ENCODE results near the gene SIPA1. TPM values are rescaled to one million over a fixed set of nuclear protein-coding genes. Genes with fewer than 3 reads are reported as not detected.
"Not testable (repeated sequence)": the region's sequence is repeated elsewhere in the genome, so short reads cannot be mapped to it uniquely, and the experiment has no call there.

The SIPA1 gene
- total RNA-seq, 1 experiment from 2014 or later, result 105 TPM

DNA sequence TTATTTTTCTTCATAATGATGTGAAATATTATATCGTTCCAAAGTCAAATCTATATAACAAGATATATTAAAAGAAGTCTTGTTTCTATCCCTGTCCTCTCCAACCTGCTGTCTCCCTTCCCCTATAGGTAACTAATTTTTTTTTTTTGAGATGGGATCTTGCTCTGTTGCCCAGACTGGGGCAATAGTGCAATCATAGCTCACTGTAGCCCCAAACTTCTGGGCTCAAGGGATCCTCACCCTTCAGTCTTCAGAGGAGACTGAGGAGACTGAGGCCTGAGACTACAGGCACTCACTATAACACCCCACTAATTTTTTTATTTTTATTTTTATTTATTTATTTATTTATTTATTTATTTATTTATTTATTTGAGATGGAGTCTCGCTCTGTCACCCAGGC lies 35.1 kb downstream of the SIPA1 start (continued):
- TF ChIP-seq, protein P1, sequence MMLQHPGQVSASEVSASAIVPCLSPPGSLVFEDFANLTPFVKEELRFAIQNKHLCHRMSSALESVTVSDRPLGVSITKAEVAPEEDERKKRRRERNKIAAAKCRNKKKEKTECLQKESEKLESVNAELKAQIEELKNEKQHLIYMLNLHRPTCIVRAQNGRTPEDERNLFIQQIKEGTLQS (IDR thresholded peaks at IDR 0.05), result no peak
- TF ChIP-seq POLR2A (IDR thresholded peaks at IDR 0.05; ENCODE audit: borderline replicate concordance, extremely low read depth, insufficient read depth, insufficient read length), result no peak
- no peak for TF ChIP-seq CEBPB (IDR thresholded peaks at IDR 0.05; ENCODE audit: low read depth)
- no peak for TF ChIP-seq MAX (IDR thresholded peaks at IDR 0.05)
- TF ChIP-seq ELF1 (IDR thresholded peaks at IDR 0.05; ENCODE audit: borderline replicate concordance, low read depth), result no peak
- TF ChIP-seq TCF7L2 (IDR thresholded peaks at IDR 0.05; ENCODE audit: borderline replicate concordance, extremely low read depth, insufficient read depth, insufficient read length), result no peak
- no peak for TF ChIP-seq ZNF274 (IDR thresholded peaks at IDR 0.05; ENCODE audit: low read depth, low read length)
- TF ChIP-seq, protein P2, sequence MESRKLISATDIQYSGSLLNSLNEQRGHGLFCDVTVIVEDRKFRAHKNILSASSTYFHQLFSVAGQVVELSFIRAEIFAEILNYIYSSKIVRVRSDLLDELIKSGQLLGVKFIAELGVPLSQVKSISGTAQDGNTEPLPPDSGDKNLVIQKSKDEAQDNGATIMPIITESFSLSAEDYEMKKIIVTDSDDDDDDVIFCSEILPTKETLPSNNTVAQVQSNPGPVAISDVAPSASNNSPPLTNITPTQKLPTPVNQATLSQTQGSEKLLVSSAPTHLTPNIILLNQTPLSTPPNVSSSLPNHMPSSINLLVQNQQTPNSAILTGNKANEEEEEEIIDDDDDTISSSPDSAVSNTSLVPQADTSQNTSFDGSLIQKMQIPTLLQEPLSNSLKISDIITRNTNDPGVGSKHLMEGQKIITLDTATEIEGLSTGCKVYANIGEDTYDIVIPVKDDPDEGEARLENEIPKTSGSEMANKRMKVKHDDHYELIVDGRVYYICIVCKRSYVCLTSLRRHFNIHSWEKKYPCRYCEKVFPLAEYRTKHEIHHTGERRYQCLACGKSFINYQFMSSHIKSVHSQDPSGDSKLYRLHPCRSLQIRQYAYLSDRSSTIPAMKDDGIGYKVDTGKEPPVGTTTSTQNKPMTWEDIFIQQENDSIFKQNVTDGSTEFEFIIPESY (IDR thresholded peaks at IDR 0.05; ENCODE audit: extremely low read depth, insufficient replicate concordance, low read length), result no peak

GRCh38 chr11:65680192-65680743 lies 42.4 kb downstream of the SIPA1 start:
- Histone ChIP-seq H3K27me3 (ENCODE audit: insufficient read depth, low read length) (no peaks in the 10 kb centered on the region), H3K4me3 (replicated peaks in 1 of 2; ENCODE audit: low read depth in 1 of 2, low read length in 2 of 2) (no peak overlapping the region), H3K27ac (ENCODE audit: low read depth, low read length) (no peak overlapping the region), H3K9ac (ENCODE audit: low read length) (no peak overlapping the region), H3K9me2 (ENCODE audit: insufficient read depth) (no peaks in the 10 kb centered on the region), H2AFZ (ENCODE audit: low read depth, low read length, poor library complexity, severe bottlenecking) (no peak overlapping the region), H3K9me3 (ENCODE audit: control insufficient read depth in 1 of 2, insufficient read depth in 1 of 2, low read depth in 1 of 2, low read length in 2 of 2) (no peaks in the 10 kb centered on the region), H3K79me2 (ENCODE audit: insufficient read depth, low read length) (no peaks in the 10 kb centered on the region), H3K4me2 (ENCODE audit: low read length) (no peak overlapping the region), H3K4me1 (ENCODE audit: control insufficient read depth in 1 of 2, insufficient read depth in 2 of 2, low read length in 2 of 2) (no peaks in the 10 kb centered on the region), H4K20me1 (ENCODE audit: insufficient read depth) (no peaks in the 10 kb centered on the region), H3K36me3 (ENCODE audit: control insufficient read depth in 1 of 2, insufficient read depth in 2 of 2, low read length in 2 of 2) (no peaks in the 10 kb centered on the region)
- ChIA-PET POLR2A (no interaction called here), RAD21 (ENCODE audit: low non-redundant PET in 1 of 2, low total read pairs in 2 of 2, uncharacterized antibody in 2 of 2, unreplicated experiment in 2 of 2) (no interaction called here), CTCF (no interaction called here)
- TF ChIP-seq EZH2phosphoT487 (IDR thresholded peaks at IDR 0.05; ENCODE audit: borderline replicate concordance) (no peak), JUND (IDR thresholded peaks at IDR 0.05) (no peak), YY1 (IDR thresholded peaks at IDR 0.05; ENCODE audit: extremely low read depth, insufficient replicate concordance, low read depth, low read length) (no peak), ZFX (IDR thresholded peaks at IDR 0.05) (no peak), MAX (IDR thresholded peaks at IDR 0.05) (no peak), EGR1 (IDR thresholded peaks at IDR 0.05; ENCODE audit: low read depth) (no peak), POLR2A (IDR thresholded peaks at IDR 0.05; ENCODE audit: borderline replicate concordance, extremely low read depth, insufficient read depth, insufficient read length) (no peak), ELF1 (IDR thresholded peaks at IDR 0.05; ENCODE audit: borderline replicate concordance, low read depth) (no peak)
- TF ChIP-seq, protein P3, sequence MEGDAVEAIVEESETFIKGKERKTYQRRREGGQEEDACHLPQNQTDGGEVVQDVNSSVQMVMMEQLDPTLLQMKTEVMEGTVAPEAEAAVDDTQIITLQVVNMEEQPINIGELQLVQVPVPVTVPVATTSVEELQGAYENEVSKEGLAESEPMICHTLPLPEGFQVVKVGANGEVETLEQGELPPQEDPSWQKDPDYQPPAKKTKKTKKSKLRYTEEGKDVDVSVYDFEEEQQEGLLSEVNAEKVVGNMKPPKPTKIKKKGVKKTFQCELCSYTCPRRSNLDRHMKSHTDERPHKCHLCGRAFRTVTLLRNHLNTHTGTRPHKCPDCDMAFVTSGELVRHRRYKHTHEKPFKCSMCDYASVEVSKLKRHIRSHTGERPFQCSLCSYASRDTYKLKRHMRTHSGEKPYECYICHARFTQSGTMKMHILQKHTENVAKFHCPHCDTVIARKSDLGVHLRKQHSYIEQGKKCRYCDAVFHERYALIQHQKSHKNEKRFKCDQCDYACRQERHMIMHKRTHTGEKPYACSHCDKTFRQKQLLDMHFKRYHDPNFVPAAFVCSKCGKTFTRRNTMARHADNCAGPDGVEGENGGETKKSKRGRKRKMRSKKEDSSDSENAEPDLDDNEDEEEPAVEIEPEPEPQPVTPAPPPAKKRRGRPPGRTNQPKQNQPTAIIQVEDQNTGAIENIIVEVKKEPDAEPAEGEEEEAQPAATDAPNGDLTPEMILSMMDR (IDR thresholded peaks at IDR 0.05 in 2 of 3, conservative IDR thresholded peaks at IDR 0.05 in 1 of 3; ENCODE audit: borderline replicate concordance in 1 of 3, insufficient read depth in 1 of 3, low read depth in 2 of 3, low read length in 2 of 3), result no peak
- no TSS peak for BruUV-seq (replicated peaks)
- ATAC-seq (no peak), DNase-seq (ENCODE audit: low read depth, low spot score) (no peak)
- intact Hi-C loops (cut with micrococcal nuclease), result no loop called here

DNA sequence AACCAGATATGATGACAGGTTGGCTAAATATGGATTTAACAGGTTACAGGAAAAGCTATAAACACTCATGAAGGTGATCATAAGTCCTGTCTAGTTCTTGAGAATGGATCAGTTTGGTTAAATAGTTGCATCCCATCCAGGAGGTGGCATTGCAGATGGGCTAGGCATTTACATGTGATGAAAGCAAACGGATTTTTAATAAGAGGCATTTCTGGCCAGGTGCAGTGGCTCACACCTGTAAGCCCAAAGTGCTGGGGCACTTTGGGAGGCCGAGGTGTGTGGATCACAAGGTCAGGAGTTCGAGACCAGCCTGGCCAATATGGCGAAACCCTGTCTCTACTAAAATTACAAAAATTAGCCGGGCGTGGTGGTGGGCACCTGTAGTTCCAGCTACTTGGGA lies 45.6 kb downstream of the SIPA1 start:
- H3K4me1 ChIP-seq (ENCODE audit: control insufficient read depth in 1 of 2, insufficient read depth in 2 of 2, low read length in 2 of 2); DNase-seq (ENCODE audit: low read depth, low spot score); H3K79me2 ChIP-seq (ENCODE audit: insufficient read depth, low read length); H3K27ac ChIP-seq (ENCODE audit: low read depth, low read length); POLR2A ChIA-PET; H3K36me3 ChIP-seq (ENCODE audit: control insufficient read depth in 1 of 2, insufficient read depth in 2 of 2, low read length in 2 of 2); H3K27me3 ChIP-seq (ENCODE audit: insufficient read depth, low read length); H3K9ac ChIP-seq (ENCODE audit: low read length); BruUV-seq (replicated peaks); H3K4me3 ChIP-seq (replicated peaks in 1 of 2; ENCODE audit: low read depth in 1 of 2, low read length in 2 of 2); RAD21 ChIA-PET (ENCODE audit: low non-redundant PET in 1 of 2, low total read pairs in 2 of 2, uncharacterized antibody in 2 of 2, unreplicated experiment in 2 of 2); ATAC-seq; H3K9me2 ChIP-seq (ENCODE audit: insufficient read depth); H3K9me3 ChIP-seq (ENCODE audit: control insufficient read depth in 1 of 2, insufficient read depth in 1 of 2, low read depth in 1 of 2, low read length in 2 of 2); H4K20me1 ChIP-seq (ENCODE audit: insufficient read depth); H3K4me2 ChIP-seq (ENCODE audit: low read length); intact Hi-C loops (cut with micrococcal nuclease); CTCF ChIA-PET; H2AFZ ChIP-seq (ENCODE audit: low read depth, low read length, poor library complexity, severe bottlenecking): not testable (repeated sequence)

Measured in HCT116 (cell line).